Panc1 (cell line): ENCODE measurements around the gene CCDC172. TPM values are rescaled to one million over a fixed set of nuclear protein-coding genes. Genes with fewer than 3 reads are reported as not detected.

Experiments
- ATAC-seq: fragments of 200-7000 bp; cut with Tn5 transposase; 2 replicates; pipeline ENCODE4 v1.9.1; 2020; ENCODE audit warnings: mild to moderate bottlenecking, moderate library complexity
- BruUV-seq: library from RNA; stranded (reverse); fragments of 400-500 nt; replicated peaks from 2 replicates; lab custom pipeline; 2021; lab: Mats Ljungman, UMichigan
- CTCF ChIA-PET: fragments of 300-600 bp; sonication (Branson Sonifier 250); formaldehyde crosslinking; loops from one replicate; lab custom pipeline; 2022; ENCODE audit warnings: antibody characterized with exemption; lab: Charles Lee
- POLR2A ChIA-PET: fragments of 300-600 bp; sonication (Branson Sonifier 250); formaldehyde crosslinking; loops from one replicate; lab custom pipeline; 2022; ENCODE audit warnings: antibody characterized with exemption; lab: Charles Lee
- DNase-seq: peaks from one replicate; pipeline ENCODE4 v3.0.0-alpha.2; 2010; ENCODE audit warnings: low read depth, low spot score
- H3K27ac ChIP-seq: 2 replicates; pipeline ENCODE4 v1.5.1; 2011; ENCODE audit warnings: mild to moderate bottlenecking, low read length, inconsistent platforms
- H3K27me3 ChIP-seq: fragments of 200-500 bp; sonication (Bioruptor generic); 2 replicates; pipeline ENCODE4 v1.6.0; 2014; ENCODE audit warnings: low read length, inconsistent platforms; ENCODE audit not compliant: control insufficient read depth, insufficient read depth
- H3K36me3 ChIP-seq: fragments of 200-500 bp; sonication (Bioruptor generic); 2 replicates; pipeline ENCODE4 v1.5.1; 2014; ENCODE audit warnings: inconsistent platforms, mild to moderate bottlenecking, low read length, moderate library complexity; ENCODE audit not compliant: control insufficient read depth, insufficient read depth
- H3K4me1 ChIP-seq: 2 replicates; pipeline ENCODE4 v1.5.1; 2011; ENCODE audit warnings: inconsistent platforms, mild to moderate bottlenecking, low read length, moderate library complexity; ENCODE audit not compliant: control insufficient read depth, insufficient read depth
- H3K4me3 ChIP-seq, 2 experiments: 2 replicates each; pipeline ENCODE4 v1.5.1; 2011 to 2012; ENCODE audit warnings: low read depth in 2 of 2, low read length in 2 of 2, mild to moderate bottlenecking in 2 of 2, inconsistent platforms in 1 of 2, moderate library complexity in 1 of 2
- H3K9me3 ChIP-seq: fragments of 200-500 bp; sonication (Bioruptor generic); 2 replicates; pipeline ENCODE4 v1.5.1; 2014; ENCODE audit warnings: low read depth, mild to moderate bottlenecking, inconsistent platforms, low read length, moderate library complexity; ENCODE audit not compliant: control insufficient read depth, insufficient read depth
- CTCF ChIP-seq: fragments of 450-650 bp; IDR thresholded peaks from 2 replicates; pipeline ENCODE4 v1.5.1; 2017; ENCODE audit warnings: mild to moderate bottlenecking
- POLR2AphosphoS5 ChIP-seq: IDR thresholded peaks from 2 replicates; pipeline ENCODE4 v1.6.1; 2012; ENCODE audit warnings: mild to moderate bottlenecking, low read depth, low read length, moderate library complexity
- REST ChIP-seq, 2 experiments: IDR thresholded peaks; 2 replicates each; pipeline ENCODE4 v1.6.1; 2011 to 2012; ENCODE audit warnings: low read depth in 2 of 2, control low read depth in 1 of 2, low read length in 1 of 2, mild to moderate bottlenecking in 1 of 2, moderate library complexity in 1 of 2; ENCODE audit not compliant: insufficient read depth in 1 of 2
- SIN3A ChIP-seq: IDR thresholded peaks from 2 replicates; pipeline ENCODE4 v1.6.1; 2012; ENCODE audit warnings: low read depth, mild to moderate bottlenecking, low read length, moderate library complexity, borderline replicate concordance; ENCODE audit not compliant: insufficient read depth
- TCF7L2 ChIP-seq: IDR thresholded peaks from 2 replicates; pipeline ENCODE4 v1.6.1; 2011; ENCODE audit warnings: mild to moderate bottlenecking, low read depth, low read length, inconsistent platforms
- in situ Hi-C: cut with HindIII; loops from 2 replicates; pipeline ENCODE4 v1.10.0; 2016; ENCODE audit warnings: low sequenced_read_pairs, low pct_unique_long_range_greater_than_20kb
- intact Hi-C: fragments of 100-400 bp; cut with micrococcal nuclease; formaldehyde crosslinking; loops from one replicate; pipeline ENCODE4 v1.10.0; 2022; ENCODE audit not compliant: unreplicated experiment
- total RNA-seq: library from RNA; stranded (reverse); gene quantifications from one replicate; pipeline ENCODE4 v1.2.1, GENCODE V29; 2021; ENCODE audit not compliant: unreplicated experiment

The CCDC172 gene
- total RNA-seq, 1 experiment from 2014 or later = not detected

GRCh38 chr10:116355341-116355740, 31.1 kb downstream of the CCDC172 start:
- H3K9me3 ChIP-seq = no peaks in the 10 kb centered on the region
- no peaks in the 10 kb centered on the region for H3K27me3 ChIP-seq
- no peaks in the 10 kb centered on the region for H3K36me3 ChIP-seq
- ChIA-PET CTCF (no interaction called here), POLR2A (no interaction called here)
- in situ Hi-C loops = no loop called here
- intact Hi-C loops = no loop called here
- H3K27ac ChIP-seq = no peak overlapping the region
- DNase-seq = no peak
- ATAC-seq = no peak
- H3K4me3 ChIP-seq = no peak overlapping the region
- BruUV-seq = no TSS peak
- no peaks in the 10 kb centered on the region for H3K4me1 ChIP-seq
- TF ChIP-seq REST (IDR thresholded peaks at IDR 0.05; ENCODE audit: insufficient read depth in 1 of 2, low read depth in 2 of 2, low read length in 1 of 2) (no peak), SIN3A (no peak), TCF7L2 (no peak)

GRCh38 chr10:116356833-116357232, 32.6 kb downstream of the CCDC172 start:
- no peak for TF ChIP-seq POLR2AphosphoS5
- TF ChIP-seq TCF7L2 = no peak
- no peak for TF ChIP-seq SIN3A
- no peak for TF ChIP-seq CTCF
- no peak for TF ChIP-seq REST (IDR thresholded peaks at IDR 0.05; ENCODE audit: insufficient read depth in 1 of 2, low read depth in 2 of 2, low read length in 1 of 2)
- BruUV-seq = no TSS peak
- no peak for ATAC-seq
- Histone ChIP-seq H3K27ac (no peak overlapping the region), H3K9me3 (no peaks in the 10 kb centered on the region), H3K4me3 (no peak overlapping the region), H3K27me3 (no peaks in the 10 kb centered on the region), H3K36me3 (no peaks in the 10 kb centered on the region), H3K4me1 (no peaks in the 10 kb centered on the region)
- intact Hi-C loops = no loop called here
- CTCF ChIA-PET = no interaction called here
- DNase-seq = no peak
- in situ Hi-C loops = no loop called here
- POLR2A ChIA-PET = no interaction called here
